GM12878 (cell line): ENCODE results near the gene STXBP2. TPM values are rescaled to one million over a fixed set of nuclear protein-coding genes. Genes with fewer than 3 reads are reported as not detected.
A peak's percentile ranks its signal among the peaks of the same experiment; 100 is the strongest.

Experiments used
- ATAC-seq: fragments of 200-7000 bp; cut with Tn5 transposase; 3 replicates; pipeline ENCODE4 v1.9.1; 2020; ENCODE audit warnings: mild to moderate bottlenecking, moderate library complexity
- BruUV-seq: library from RNA; stranded (reverse); fragments of 400-500 nt; replicated peaks from 2 replicates; lab custom pipeline; 2021; lab: Mats Ljungman, UMichigan
- CTCF ChIA-PET: fragments of 300-600 bp; sonication (Branson Sonifier 250); formaldehyde crosslinking; extraction: SDS; loops from one replicate; lab custom pipeline; 2021; ENCODE audit warnings: inconsistent platforms; lab: Yijun Ruan, JAX
- POLR2A ChIA-PET: fragments of 350-600 bp; formaldehyde crosslinking; extraction: SDS; loops from one replicate; lab custom pipeline; 2021; ENCODE audit warnings: inconsistent platforms; lab: Charles Lee
- RAD21 ChIA-PET: fragments of 300-600 bp; sonication (Branson Sonifier 250); formaldehyde crosslinking; loops from one replicate; lab custom pipeline; 2023; ENCODE audit warnings: antibody characterized with exemption; ENCODE audit not compliant: unreplicated experiment; lab: Charles Lee
- SMC1A ChIA-PET: fragments of 300-600 bp; sonication (Branson Sonifier 250); formaldehyde crosslinking; loops from one replicate; lab custom pipeline; 2023; ENCODE audit not compliant: unreplicated experiment, uncharacterized antibody; lab: Charles Lee
- DNase-seq: peaks from one replicate; pipeline ENCODE4 v3.0.0-alpha.2; 2011; ENCODE audit warnings: low read depth, low spot score
- FAIRE-seq: peaks from 3 replicates; lab custom pipeline; 2011; peaks lifted over from hg19 to GRCh38; lab: Jason Lieb, UNC
- H2AFZ ChIP-seq: 2 replicates; pipeline ENCODE4 v1.6.0; 2011; ENCODE audit warnings: low read depth, low read length, control low read depth; ENCODE audit not compliant: control insufficient read depth
- H3K27ac ChIP-seq: 2 replicates; pipeline ENCODE4 v1.5.1; 2011; ENCODE audit warnings: control low read depth; ENCODE audit not compliant: control insufficient read depth, insufficient read depth
- H3K27me3 ChIP-seq, 2 experiments: replicated peaks in 1 of 2; 2 replicates each; pipeline versions ENCODE4 v1.6.0 to v1.6.1; 2011; ENCODE audit warnings: low read length in 1 of 2; ENCODE audit not compliant: control insufficient read depth in 2 of 2, insufficient read depth in 2 of 2
- H3K36me3 ChIP-seq, 2 experiments: 2 replicates each; pipeline ENCODE4 v1.5.1; 2011; ENCODE audit warnings: low read length in 1 of 2; ENCODE audit not compliant: control insufficient read depth in 2 of 2, insufficient read depth in 2 of 2
- H3K4me1 ChIP-seq: 2 replicates; pipeline ENCODE4 v1.6.1; 2011; ENCODE audit warnings: mild to moderate bottlenecking, low read length, moderate library complexity, mixed read lengths; ENCODE audit not compliant: control insufficient read depth, insufficient read depth
- H3K4me2 ChIP-seq: 2 replicates; pipeline ENCODE4 v1.6.0; 2011; ENCODE audit warnings: control low read depth; ENCODE audit not compliant: control insufficient read depth, insufficient read depth
- H3K4me3 ChIP-seq: fragments of 200-600 bp; sonication (generic); 2 replicates; pipeline ENCODE4 v1.5.1; 2016
- H3K79me2 ChIP-seq: 2 replicates; pipeline ENCODE4 v1.6.0; 2011; ENCODE audit warnings: low read length; ENCODE audit not compliant: control insufficient read depth, insufficient read depth
- H3K9ac ChIP-seq: 2 replicates; pipeline ENCODE4 v1.8.0; 2011; ENCODE audit warnings: low read length, control low read depth, mixed read lengths; ENCODE audit not compliant: control insufficient read depth, insufficient read depth
- H3K9me3 ChIP-seq: replicated peaks from 3 replicates; pipeline ENCODE4 v1.5.1; 2011; ENCODE audit warnings: mild to moderate bottlenecking, low read length; ENCODE audit not compliant: control insufficient read depth, insufficient read depth
- H4K20me1 ChIP-seq: 2 replicates; pipeline ENCODE4 v1.6.0; 2011; ENCODE audit not compliant: control insufficient read depth, insufficient read depth
- DPF2 ChIP-seq: fragments of 450-650 bp; IDR thresholded peaks from 2 replicates; pipeline ENCODE4 v1.6.1; 2017; ENCODE audit warnings: mild to moderate bottlenecking
- EZH2 ChIP-seq: IDR thresholded peaks from 2 replicates; pipeline ENCODE4 v1.6.1; 2012; ENCODE audit warnings: low read depth, mild to moderate bottlenecking, control low read depth, inconsistent platforms, low read length, borderline replicate concordance; ENCODE audit not compliant: control insufficient read depth
- MTA3 ChIP-seq: IDR thresholded peaks from 2 replicates; pipeline ENCODE4 v1.6.1; 2012; ENCODE audit warnings: low read length, inconsistent platforms, borderline replicate concordance
- POLR2A ChIP-seq: IDR thresholded peaks from 2 replicates; pipeline ENCODE4 v1.6.1; 2011; ENCODE audit warnings: low read depth, mild to moderate bottlenecking, low read length
- TCF3 ChIP-seq: IDR thresholded peaks from 2 replicates; pipeline ENCODE4 v1.6.1; 2012; ENCODE audit warnings: low read depth, mild to moderate bottlenecking, low read length, borderline replicate concordance; ENCODE audit not compliant: insufficient read depth
- WGBS: methylation state at CpG from one replicate; pipeline ENCODE4 v1.1.6; 2016; ENCODE audit warnings: low lambda C conversion rate; ENCODE audit not compliant: insufficient replicate concordance, insufficient coverage; ENCODE audit errors: missing lambda C conversion rate; 5-methylcytosine and 5-hydroxymethylcytosine counted together
- in situ Hi-C: fragments of 300-500 bp; cut with MboI; formaldehyde crosslinking; loops from 9 replicates; pipeline ENCODE4 v1.14.3; 2018; ENCODE audit warnings: mixed read lengths
- intact Hi-C: fragments of 100-400 bp; cut with micrococcal nuclease; formaldehyde crosslinking; loops from one replicate; pipeline ENCODE4 v1.14.2; 2022; ENCODE audit not compliant: unreplicated experiment
- polyA plus RNA-seq, 11 experiments: library from polyadenylated mRNA; depleted of rRNA in 4 of 11; unstranded in 6 of 11; stranded (reverse) in 5 of 11; fragments of >200 nt; fragmentation: Nextera tagmentation in 4 of 11; fragmentation: Illumina TruSeq in 1 of 11; extraction: Ambion mirVana in 4 of 11; extraction: Trizol in 1 of 11; gene quantifications; 1 replicate in 1 of 11; 2 replicates in 10 of 11; pipeline versions ENCODE4 v1.2.1 to v1.2.3, GENCODE V29; 2011 to 2016; ENCODE audit warnings: inconsistent platforms in 2 of 11, missing spikeins in 2 of 11, low read depth in 1 of 11
- total RNA-seq, 4 experiments: library from RNA; depleted of rRNA in 3 of 4; stranded (reverse); fragments of >200 nt in 3 of 4; fragmentation: Illumina TruSeq in 1 of 4; extraction: Trizol in 1 of 4; gene quantifications; 2 replicates each; pipeline versions ENCODE4 v1.2.1 to v1.2.3, GENCODE V29; 2013 to 2021

Gene STXBP2
- total and polyA plus RNA-seq, 10 of the 15 experiments (the other 5 are each of a cell fraction or from before 2014, with no cell fraction given): 2.6 to 111 (median 61.4) TPM

GRCh38 chr19:7618348-7618747, 18.6 kb upstream of the STXBP2 start (continued):
- no peak for TF ChIP-seq EZH2
- TF ChIP-seq, all 136 proteins: peak for 0

DNA sequence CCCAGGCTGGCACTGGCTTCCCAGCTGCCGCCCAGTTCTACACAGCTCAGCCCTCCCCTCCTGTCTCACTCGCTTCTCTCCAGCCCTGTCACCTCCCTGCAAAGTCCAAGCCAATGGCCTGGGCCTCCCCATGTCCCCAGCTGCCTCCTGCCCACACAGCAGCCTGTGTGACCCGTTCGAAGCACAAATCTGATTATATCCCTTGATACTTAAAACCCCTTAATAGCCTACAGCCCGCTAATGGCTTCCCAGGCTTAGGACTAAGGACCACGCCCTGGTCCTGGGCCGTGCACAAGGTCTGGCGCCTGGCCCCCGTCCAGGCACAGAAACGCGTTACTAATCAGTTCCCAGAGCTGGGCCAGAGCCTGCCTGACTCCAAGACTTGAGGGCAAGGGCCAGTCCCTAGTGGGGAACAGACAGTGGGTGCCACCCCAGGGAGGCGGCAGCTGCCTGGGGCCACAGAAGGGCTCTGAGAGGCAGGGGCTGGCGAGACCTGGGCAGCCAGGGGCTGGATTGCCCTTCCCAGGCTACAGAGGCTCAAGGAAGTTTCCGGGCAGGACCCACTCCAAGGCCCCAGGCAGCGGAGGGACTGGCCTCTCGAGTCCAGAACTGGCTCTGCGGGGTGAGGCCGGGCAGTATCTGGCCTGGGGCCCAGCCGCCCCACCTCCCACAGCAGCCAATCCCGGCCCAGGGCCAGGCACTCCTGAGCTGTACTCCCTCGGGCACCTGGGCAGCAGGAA, 18.0 kb upstream of the STXBP2 start:
- intact Hi-C loops: no loop called here
- Histone ChIP-seq H3K4me3 (no peak overlapping the region), H3K79me2 (no peaks in the 10 kb centered on the region), H4K20me1 (no peaks in the 10 kb centered on the region), H3K27me3 (no peaks in the 10 kb centered on the region), H3K9me3 (no peaks in the 10 kb centered on the region), H2AFZ (no peak overlapping the region), H3K9ac (no peak overlapping the region), H3K27ac (no peak overlapping the region), H3K36me3 (peaks cover 0 to 24% of the 10 kb centered on the region in 2 experiments; a peak in 3 of 4 replicates), H3K4me2 (no peak overlapping the region), H3K4me1 (no peaks in the 10 kb centered on the region)
- no TSS peak for BruUV-seq
- in situ Hi-C loops: no loop called here
- TF ChIP-seq TCF3: no peak
- RAD21 ChIA-PET: no interaction called here
- 87% methylated on average over 20 of the region's 21 CpGs for WGBS
- CTCF ChIA-PET: no interaction called here
- POLR2A ChIA-PET: interaction anchor here (0.6 kb wide), 1 partner anchor 22 kb away, joined by 3 read pairs; no protein-coding TSS in a partner anchor
- SMC1A ChIA-PET: no interaction called here
- no peak for FAIRE-seq
- no peak for DNase-seq
- no peak for ATAC-seq

DNA sequence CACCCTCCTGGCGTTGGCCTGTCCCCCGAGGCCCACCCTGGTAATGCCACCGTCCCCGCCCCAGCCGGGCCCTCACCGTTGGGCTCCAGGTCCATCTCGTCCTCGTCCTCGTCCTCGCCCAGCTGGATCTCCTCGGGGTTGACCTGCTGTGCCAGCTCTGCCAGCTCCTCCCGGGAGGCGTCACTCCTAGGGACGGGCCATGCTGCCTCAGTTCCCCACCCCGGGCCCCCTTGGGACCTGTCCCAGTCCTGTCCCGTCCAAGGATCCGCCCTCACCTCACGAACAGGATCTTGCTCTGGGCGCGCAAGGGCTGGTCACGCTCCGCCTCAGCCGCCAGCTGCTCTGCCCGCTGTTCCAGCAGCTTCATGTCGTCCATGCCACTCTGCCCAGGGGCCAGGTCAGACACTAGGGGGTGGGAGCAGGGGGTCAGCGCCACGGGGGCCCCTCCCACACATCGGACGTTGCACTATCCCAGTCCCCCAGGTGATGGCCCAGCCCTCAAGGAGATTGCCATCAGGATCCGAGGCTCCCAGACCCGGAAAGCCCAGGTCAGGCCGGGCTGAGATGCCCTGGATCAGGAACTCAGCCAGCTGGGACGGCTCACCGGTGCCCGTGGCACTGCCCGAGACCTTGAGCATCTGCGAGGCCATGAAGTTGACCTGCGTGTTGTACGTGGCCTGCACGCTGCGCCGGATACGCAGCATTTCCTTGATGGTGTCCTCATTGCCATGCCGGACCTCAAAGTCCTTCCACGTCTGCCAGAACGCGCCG, 17.1 kb upstream of the STXBP2 start:
- SMC1A ChIA-PET: no interaction called here
- no peak for FAIRE-seq

More for the DNA sequence above, 17.1 kb upstream of the STXBP2 start:
- CTCF ChIA-PET: no interaction called here
- no peaks in the 10 kb centered on the region for H3K79me2 ChIP-seq
- no peaks in the 10 kb centered on the region for H3K27me3 ChIP-seq
- H3K4me3 ChIP-seq: no peak overlapping the region
- intact Hi-C loops (no loop called here), in situ Hi-C loops (no loop called here)
- ATAC-seq (no peak), DNase-seq (no peak)
- H3K9me3 ChIP-seq: no peaks in the 10 kb centered on the region
- 97% methylated on average over 47 of the region's 48 CpGs for WGBS
- no peak overlapping the region for H3K4me2 ChIP-seq
- H2AFZ ChIP-seq: no peak overlapping the region
- H3K9ac ChIP-seq: no peak overlapping the region
- POLR2A ChIA-PET: interaction anchor here (0.6 to 1.2 kb wide), 2 partner anchors 14 to 21 kb away, joined by 3 to 4 read pairs; no protein-coding TSS in a partner anchor
- peaks cover 0 to 25% of the 10 kb centered on the region in 2 experiments; a peak in 3 of 4 replicates for H3K36me3 ChIP-seq
- H4K20me1 ChIP-seq: no peaks in the 10 kb centered on the region
- no peak overlapping the region for H3K27ac ChIP-seq
- TF ChIP-seq POLR2A (peak; percentile 20; the same call in 1 of the 2 replicates), MTA3 (no peak), DPF2 (no peak)
- RAD21 ChIA-PET: no interaction called here
- H3K4me1 ChIP-seq: no peaks in the 10 kb centered on the region
- BruUV-seq: no TSS peak
